Spleen (tissue), 11 donors: ENCODE data around the gene LRMDA. TPM values are rescaled to one million over a fixed set of nuclear protein-coding genes. Genes with fewer than 3 reads are reported as not detected.

Experiments
- DNase-seq: peaks from one replicate; pipeline ENCODE4 v3.0.0-alpha.2; 2020
- H3K27ac ChIP-seq, 8 donors: fragments of 200-600 bp; sonication (generic) in 7 of 8; 1 replicate in 4 of 8; 2 replicates in 4 of 8; pipeline versions ENCODE4 v1.5.0 to v1.8.0; 2016 to 2021; ENCODE audit warnings: inconsistent platforms in 4 of 8, mild to moderate bottlenecking in 4 of 8, moderate library complexity in 1 of 8
- H3K27me3 ChIP-seq, 7 donors: fragments of 200-600 bp; sonication (generic) in 6 of 7; replicated peaks in 1 of 7; 1 replicate in 4 of 7; 2 replicates in 3 of 7; pipeline versions ENCODE4 v1.5.0 to v1.8.0; 2016 to 2021; ENCODE audit warnings: inconsistent platforms in 3 of 7, mild to moderate bottlenecking in 1 of 7
- H3K36me3 ChIP-seq, 6 donors: fragments of 200-600 bp; sonication (generic) in 5 of 6; 1 replicate in 4 of 6; 2 replicates in 2 of 6; pipeline versions ENCODE4 v1.5.0 to v1.8.0; 2016 to 2021; ENCODE audit warnings: inconsistent platforms in 2 of 6
- H3K4me1 ChIP-seq, 6 donors: fragments of 200-600 bp; sonication (generic) in 5 of 6; 1 replicate in 3 of 6; 2 replicates in 3 of 6; pipeline versions ENCODE4 v1.5.0 to v1.8.0; 2016 to 2021; ENCODE audit warnings: inconsistent platforms in 3 of 6
- H3K4me3 ChIP-seq, 8 donors: fragments of 200-600 bp; sonication (generic) in 7 of 8; 1 replicate in 4 of 8; 2 replicates in 4 of 8; pipeline versions ENCODE4 v1.5.0 to v1.8.0; 2016 to 2021; ENCODE audit warnings: inconsistent platforms in 4 of 8, mild to moderate bottlenecking in 4 of 8, moderate library complexity in 2 of 8
- H3K9me3 ChIP-seq, 8 donors: fragments of 200-600 bp; sonication (generic) in 7 of 8; 1 replicate in 4 of 8; 2 replicates in 4 of 8; pipeline versions ENCODE4 v1.5.0 to v1.8.0; 2016 to 2021; ENCODE audit warnings: inconsistent platforms in 4 of 8
- POLR2A ChIP-seq, 3 donors: fragments of 450-650 bp; IDR thresholded peaks; one replicate each; pipeline ENCODE4 v1.5.1; 2017; ENCODE audit warnings: antibody characterized with exemption in 3 of 3, mild to moderate bottlenecking in 1 of 3
- POLR2AphosphoS5 ChIP-seq, 3 donors: sonication (generic); formaldehyde crosslinking; IDR thresholded peaks; one replicate each; pipeline ENCODE4 v1.5.1; 2017; ENCODE audit warnings: antibody characterized with exemption in 3 of 3
- WGBS, 5 donors: extraction: QIAGEN DNeasy Blood & Tissue Kit in 3 of 5; methylation state at CpG; one replicate each; pipeline versions ENCODE4 v1.1.5 to v1.1.7; 2013 to 2018; 5-methylcytosine and 5-hydroxymethylcytosine counted together
- intact Hi-C: fragments of 100-400 bp; cut with DNase I; formaldehyde crosslinking; loops from one replicate; pipeline ENCODE4 v1.15.0; 2023; ENCODE audit warnings: low total_unique reads
- polyA plus RNA-seq, 3 donors: library from polyadenylated mRNA; stranded (reverse); fragments of 200-250 nt; gene quantifications; one replicate each; pipeline ENCODE4 v1.2.1, GENCODE V29; 2013
- total RNA-seq, 7 donors: library from RNA; depleted of rRNA in 3 of 7; stranded (reverse); fragments of >200 nt in 3 of 7; fragmentation: NEBNext Ultra II Directional in 4 of 7; extraction: Animal tissue kit (Norgen Biotek cat#: 25700) in 4 of 7; gene quantifications; one replicate each; pipeline versions ENCODE4 v1.1.0 to v1.2.1, GENCODE V29; 2016 to 2021
- TF ChIP-seq, protein P1 (sequence below), 11 experiments: fragments of 200-600 bp in 7 of 11; fragments of 450-650 bp in 4 of 11; sonication (generic) in 4 of 11; IDR thresholded peaks in 8 of 11; conservative IDR thresholded peaks in 3 of 11; 1 replicate in 7 of 11; 2 replicates in 4 of 11; pipeline versions ENCODE4 v1.4.0 to v1.8.0; 2016 to 2021; ENCODE audit warnings: antibody characterized with exemption in 11 of 11, inconsistent platforms in 4 of 11, mild to moderate bottlenecking in 1 of 11
- donor health status: healthy with polysubstance abuse.
- donor health status: DM: no; HTN: no; CAD: no; lungs with moderate emphysema.
- donor health status: DM: no; HTN: no; CAD: no.
- donor health status: Bipolar disorder and iron deficiency.
- donor health status: healthy.
- donor health status: DM: no; HTN: no; CAD: no.
- donor health status: DM: yes; HTN: yes; CAD: no.

Gene LRMDA
- total and polyA plus RNA-seq, 10 donors, result 7.3 to 46.6 (median 28.2) TPM

DNA sequence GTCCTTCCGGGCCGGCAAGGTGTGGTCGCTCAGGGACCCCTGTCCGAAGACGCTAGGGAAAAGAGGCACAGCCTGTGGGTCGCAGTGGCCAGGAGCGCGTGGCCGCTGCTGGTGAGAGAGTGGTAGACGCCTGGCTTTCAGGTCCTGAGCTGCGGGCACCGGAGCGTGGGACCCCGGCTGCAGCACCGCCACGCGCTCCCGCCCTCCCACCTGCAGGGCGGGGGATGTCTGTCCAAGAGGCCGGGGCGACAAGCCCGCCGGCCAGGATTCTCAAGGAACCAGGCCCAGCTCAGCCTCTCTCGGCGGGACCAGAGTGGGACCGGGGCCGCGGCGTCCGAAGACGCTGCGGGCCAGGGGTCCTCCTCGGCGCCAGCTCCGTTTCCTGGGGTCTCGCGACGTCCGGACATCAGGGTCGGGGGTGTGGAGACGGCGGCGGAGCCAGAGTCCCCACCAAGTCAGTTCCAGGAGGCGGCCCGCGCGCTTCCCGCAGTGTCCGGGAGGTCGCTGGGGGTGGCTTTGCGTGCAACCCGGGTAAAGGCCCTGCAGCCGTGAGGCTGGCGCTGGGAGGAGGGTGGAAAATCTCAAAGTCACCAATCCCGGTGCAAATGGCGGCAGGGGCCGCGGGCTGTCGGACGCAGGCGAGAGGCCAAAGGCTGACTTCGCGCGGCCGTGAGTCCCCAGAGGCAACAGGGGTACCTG lies 35.3 kb upstream of the LRMDA start:
- peak overlapping the region; percentile 77 to 95 (median 89) for H3K27ac ChIP-seq
- peak overlapping the region; percentile 21 to 90 (median 58) for H3K4me3 ChIP-seq
- peak in 2 of 3 donors; percentile 52 to 68 for TF ChIP-seq POLR2AphosphoS5 (IDR thresholded peaks at IDR 0.05)
- TF ChIP-seq, protein P1, sequence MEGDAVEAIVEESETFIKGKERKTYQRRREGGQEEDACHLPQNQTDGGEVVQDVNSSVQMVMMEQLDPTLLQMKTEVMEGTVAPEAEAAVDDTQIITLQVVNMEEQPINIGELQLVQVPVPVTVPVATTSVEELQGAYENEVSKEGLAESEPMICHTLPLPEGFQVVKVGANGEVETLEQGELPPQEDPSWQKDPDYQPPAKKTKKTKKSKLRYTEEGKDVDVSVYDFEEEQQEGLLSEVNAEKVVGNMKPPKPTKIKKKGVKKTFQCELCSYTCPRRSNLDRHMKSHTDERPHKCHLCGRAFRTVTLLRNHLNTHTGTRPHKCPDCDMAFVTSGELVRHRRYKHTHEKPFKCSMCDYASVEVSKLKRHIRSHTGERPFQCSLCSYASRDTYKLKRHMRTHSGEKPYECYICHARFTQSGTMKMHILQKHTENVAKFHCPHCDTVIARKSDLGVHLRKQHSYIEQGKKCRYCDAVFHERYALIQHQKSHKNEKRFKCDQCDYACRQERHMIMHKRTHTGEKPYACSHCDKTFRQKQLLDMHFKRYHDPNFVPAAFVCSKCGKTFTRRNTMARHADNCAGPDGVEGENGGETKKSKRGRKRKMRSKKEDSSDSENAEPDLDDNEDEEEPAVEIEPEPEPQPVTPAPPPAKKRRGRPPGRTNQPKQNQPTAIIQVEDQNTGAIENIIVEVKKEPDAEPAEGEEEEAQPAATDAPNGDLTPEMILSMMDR (IDR thresholded peaks at IDR 0.05 in 8 of 11, conservative IDR thresholded peaks at IDR 0.05 in 3 of 11), result no peak
- no peak for DNase-seq
- peaks cover 0 to 13% (median 0%) of the 10 kb centered on the region in 6 donors for H3K36me3 ChIP-seq
- intact Hi-C loops, result loop anchor here (5.0 kb wide), 1 partner anchor 104 kb away; no protein-coding TSS in a partner anchor
- no peaks in the 10 kb centered on the region for H3K9me3 ChIP-seq
- H3K4me1 ChIP-seq, result peaks cover 0 to 66% (median 48%) of the 10 kb centered on the region in 6 donors
- 14 to 28% (median 15%) methylated on average over 16 to 65 of the region's 65 CpGs for WGBS, 5 donors
- peaks cover 0 to 91% (median 48%) of the 10 kb centered on the region in 7 donors for H3K27me3 ChIP-seq

DNA sequence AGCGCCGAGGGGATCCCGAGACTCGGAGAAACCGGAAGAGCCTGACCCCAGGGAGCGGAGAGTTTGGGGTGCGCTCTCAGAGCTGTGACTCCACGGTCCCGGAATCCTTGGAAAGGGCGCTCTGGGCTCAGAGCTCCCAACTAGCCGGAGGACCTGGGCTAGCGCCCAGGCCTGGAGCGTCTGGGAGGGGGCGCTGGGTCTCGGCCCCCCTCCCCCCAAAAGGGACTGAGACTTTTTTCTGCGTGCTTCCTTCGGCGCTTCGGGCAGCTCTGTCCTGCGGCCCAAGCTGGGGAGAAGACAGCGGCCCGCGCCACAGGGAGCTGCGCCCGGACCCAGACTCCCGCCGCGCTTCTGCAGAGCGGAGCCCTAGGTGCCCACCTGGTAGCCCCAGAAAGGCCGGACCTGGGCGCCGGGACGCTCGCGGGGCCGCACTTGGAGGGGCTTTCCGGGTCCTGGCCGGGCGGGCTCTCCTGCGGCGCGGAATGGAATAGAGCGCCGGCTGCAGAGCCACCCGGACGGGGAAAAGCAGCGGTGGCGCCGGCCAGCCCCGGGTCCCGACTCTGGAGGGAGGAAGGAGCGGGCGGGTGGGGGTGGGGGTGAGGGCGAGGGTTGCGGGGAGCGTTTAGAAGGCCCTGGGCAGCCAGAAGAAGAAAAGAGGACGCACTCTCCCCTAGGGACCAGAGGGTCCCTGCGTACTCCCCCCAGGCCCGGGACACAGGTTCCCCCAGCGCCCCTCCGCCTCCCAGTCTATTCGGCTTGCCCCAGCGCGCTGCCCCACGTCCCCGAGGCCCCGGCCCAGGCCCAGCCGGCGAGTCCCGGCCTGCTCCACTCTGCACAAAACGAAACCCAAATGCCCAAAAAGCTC lies 34.6 kb upstream of the LRMDA start:
- intact Hi-C loops, result loop anchor here (5.0 kb wide), 1 partner anchor 105 kb away; no protein-coding TSS in a partner anchor
- TF ChIP-seq POLR2AphosphoS5 (IDR thresholded peaks at IDR 0.05), result peak in 2 of 3 donors; percentile 26 to 33
- TF ChIP-seq POLR2A (IDR thresholded peaks at IDR 0.05), result no peak
- Histone ChIP-seq H3K4me1 (peaks cover 0 to 74% (median 55%) of the 10 kb centered on the region in 6 donors), H3K4me3 (peak overlapping the region; percentile 21 to 90 (median 58)), H3K27me3 (peaks cover 0 to 99% (median 55%) of the 10 kb centered on the region in 7 donors), H3K36me3 (peaks cover 0 to 13% (median 0%) of the 10 kb centered on the region in 6 donors), H3K9me3 (no peaks in the 10 kb centered on the region), H3K27ac (peak overlapping the region; percentile 77 to 95 (median 89))
- DNase-seq, result no peak
- 13 to 25% (median 13%) methylated on average over 43 to 71 of the region's 71 CpGs for WGBS, 5 donors

DNA sequence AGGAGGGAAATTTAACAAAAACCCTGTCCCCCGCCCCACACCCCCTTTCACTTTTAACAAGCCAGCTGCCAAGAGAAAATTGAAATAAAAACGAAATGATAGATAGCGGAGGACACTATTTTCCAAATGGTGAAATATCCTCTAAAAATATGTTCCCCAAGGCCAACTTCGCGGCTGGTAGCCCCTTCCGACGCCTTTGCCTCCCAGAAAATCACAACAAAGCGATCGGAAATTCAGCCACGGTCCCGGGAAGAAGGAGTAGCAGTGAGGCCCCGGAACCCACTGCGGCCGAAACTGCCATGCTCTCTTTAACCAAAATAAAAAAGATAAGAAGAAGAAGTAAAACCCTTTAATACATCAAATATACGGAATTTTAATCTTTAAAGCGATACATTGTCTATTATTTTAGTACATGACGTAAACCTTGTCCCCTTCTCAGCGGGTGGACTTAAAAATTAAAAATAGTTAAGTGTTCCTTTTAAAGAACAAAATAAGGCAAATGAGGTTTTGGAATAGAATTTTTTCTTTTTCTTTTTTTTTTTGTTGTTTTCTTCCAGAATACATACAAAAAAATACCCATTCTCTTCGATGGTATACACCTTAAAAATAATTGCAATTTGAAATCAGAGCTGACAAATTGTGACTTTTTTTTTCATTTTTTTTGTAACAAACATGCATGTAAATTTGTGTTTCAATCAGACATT lies 33.8 kb upstream of the LRMDA start:
- WGBS, 5 donors, result 64 to 84% (median 75%) methylated on average over 19 of the region's 19 CpGs

More for the DNA sequence above, 33.8 kb upstream of the LRMDA start:
- Histone ChIP-seq H3K9me3 (no peaks in the 10 kb centered on the region), H3K27me3 (peaks cover 0 to 100% (median 55%) of the 10 kb centered on the region in 7 donors), H3K4me1 (peaks cover 0 to 82% (median 63%) of the 10 kb centered on the region in 6 donors), H3K27ac (peak overlapping the region; percentile 77 to 95 (median 90)), H3K4me3 (peak overlapping the region; percentile 12 to 90 (median 58)), H3K36me3 (peaks cover 0 to 13% (median 0%) of the 10 kb centered on the region in 6 donors)
- intact Hi-C loops, result loop anchor here (5.0 kb wide), 1 partner anchor 105 kb away; no protein-coding TSS in a partner anchor
- DNase-seq, result no peak
- TF ChIP-seq POLR2AphosphoS5 (IDR thresholded peaks at IDR 0.05) (peak in 1 of 3 donors; percentile 20), POLR2A (IDR thresholded peaks at IDR 0.05) (no peak)
- TF ChIP-seq, protein P1 (IDR thresholded peaks at IDR 0.05 in 8 of 11, conservative IDR thresholded peaks at IDR 0.05 in 3 of 11), result no peak
